Stimulated activated CD4-positive, alpha-beta T cell treated with anti-CD3 and anti-CD28 coated beads, Interleukin-15, amount 100 ng/mL, for 24 hours (primary cell): ENCODE results near the gene KRTAP6-2.

Experiments used
- DNase-seq: peaks from one replicate; pipeline ENCODE4 v3.0.0-alpha.2; 2020

Gene KRTAP6-2

DNA sequence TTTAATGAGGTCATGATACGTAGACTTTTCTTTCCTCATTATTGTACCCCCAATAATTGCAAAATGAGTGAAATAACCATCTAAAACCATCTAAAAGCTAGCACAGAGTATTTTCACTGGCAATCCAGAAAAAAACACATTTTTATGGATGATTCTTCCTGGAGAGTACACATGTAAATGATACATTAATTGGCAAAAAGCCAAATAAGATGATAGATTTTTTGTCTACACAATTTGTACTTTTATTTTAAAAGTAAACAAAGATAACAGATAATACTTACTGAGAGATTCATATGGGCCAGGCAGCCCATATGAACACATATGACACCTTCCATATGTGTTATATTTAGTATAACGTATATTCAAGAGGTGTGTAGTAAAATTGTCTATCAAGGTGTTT, 35.1 kb downstream of the KRTAP6-2 start:
- DNase-seq, result no peak

DNA sequence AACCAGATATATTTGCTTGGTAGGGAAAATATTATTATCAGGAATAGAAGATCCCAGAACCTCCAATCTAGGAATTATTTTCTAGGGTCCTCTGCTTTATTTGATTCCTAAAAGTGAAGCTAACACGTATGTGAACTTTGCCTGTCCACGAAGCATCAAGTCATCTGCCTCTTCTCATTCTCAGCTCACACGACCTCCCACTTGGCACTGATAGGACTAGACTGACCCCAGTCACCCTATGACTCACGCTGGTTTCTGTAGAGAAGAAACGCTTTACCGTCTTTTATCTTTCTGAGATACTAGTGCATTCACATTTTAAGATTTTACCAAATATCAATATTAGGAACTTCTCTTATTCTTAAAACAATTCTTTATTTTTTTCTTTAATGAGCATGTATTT, 35.6 kb downstream of the KRTAP6-2 start:
- DNase-seq, result no peak

DNA sequence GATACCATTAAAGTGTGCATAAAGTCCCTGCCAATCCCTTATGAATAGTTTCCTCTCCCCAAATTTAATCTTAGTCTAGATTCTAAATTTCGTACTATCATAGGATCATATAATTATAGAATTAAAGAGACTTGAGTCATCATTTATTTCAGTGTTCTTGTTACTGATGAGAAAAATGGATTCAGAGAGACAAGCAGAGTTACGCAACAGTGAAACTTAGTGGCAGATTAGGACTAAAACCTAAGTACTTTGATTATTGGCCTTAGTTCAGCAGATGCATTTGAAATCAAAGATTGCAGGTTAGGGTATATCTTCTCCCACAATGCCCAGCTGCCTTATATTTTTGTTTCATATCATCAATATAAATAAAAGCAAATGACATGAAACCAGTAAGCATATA, 36.7 kb downstream of the KRTAP6-2 start:
- no peak for DNase-seq

- no peak for DNase-seq
Observed at GRCh38 chr21:30561264-30561895, 37.3 kb downstream of the KRTAP6-2 start, which contains the start of gene KRTAP19-7. KRTAP19-7 (minus strand) TSS chr21:30561314; CDS start chr21:30561289, 25 bp downstream.

DNA sequence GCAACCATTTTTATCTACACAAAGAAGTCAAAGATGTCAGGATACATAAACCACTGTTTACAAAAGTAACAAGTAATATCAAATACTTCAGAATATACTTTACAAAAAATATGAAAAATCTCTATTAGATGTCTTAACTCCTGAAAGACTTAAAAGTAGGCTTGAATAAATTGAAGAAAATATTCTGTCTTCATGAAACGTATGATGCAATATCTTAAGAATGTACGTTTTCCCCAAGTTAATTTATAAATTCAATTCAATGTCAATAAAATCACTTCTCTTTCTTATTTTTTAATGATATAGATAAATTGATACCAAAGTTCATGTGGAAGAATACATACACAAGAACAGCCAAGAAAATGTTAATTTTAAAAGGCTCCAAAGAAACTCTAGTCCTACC, 43.6 kb downstream of the KRTAP6-2 start:
- DNase-seq, result no peak

DNA sequence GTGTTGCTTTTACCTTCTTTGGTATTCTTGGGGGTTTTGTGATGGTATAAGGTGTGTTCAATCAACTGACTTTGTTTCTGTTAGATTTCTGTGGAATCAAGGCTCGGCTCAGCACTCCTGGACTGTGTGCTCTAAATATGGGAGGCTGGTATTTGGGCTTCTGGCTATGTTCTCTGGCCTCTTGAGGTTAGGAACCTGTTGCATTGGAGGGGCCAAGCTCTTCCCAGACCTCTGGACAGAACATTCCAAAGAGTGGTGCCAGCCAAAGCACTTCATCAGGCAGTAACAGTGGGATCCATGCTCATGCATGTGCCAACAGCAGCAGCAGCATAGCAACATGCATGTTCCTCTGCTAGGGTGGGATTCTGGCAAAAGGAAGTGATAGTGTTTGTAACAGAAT, 45.9 kb downstream of the KRTAP6-2 start:
- no peak for DNase-seq
